NCI-H748 treated with DMSO at 0.1 percent for 48 hours (cell line): ENCODE data around the gene MAPK8IP3.
"Not testable (repeated sequence)": the region's sequence is repeated elsewhere in the genome, so short reads cannot be mapped to it uniquely, and the experiment has no call there.

Experiments used
- DNase-seq: peaks from one replicate; lab custom pipeline; 2025; lab: John Stamatoyannopoulos, UW

Gene MAPK8IP3

GRCh38 chr16:1678500-1679098 is 27.4 kb upstream of the MAPK8IP3 start:
- DNase-seq, result no peak

DNA sequence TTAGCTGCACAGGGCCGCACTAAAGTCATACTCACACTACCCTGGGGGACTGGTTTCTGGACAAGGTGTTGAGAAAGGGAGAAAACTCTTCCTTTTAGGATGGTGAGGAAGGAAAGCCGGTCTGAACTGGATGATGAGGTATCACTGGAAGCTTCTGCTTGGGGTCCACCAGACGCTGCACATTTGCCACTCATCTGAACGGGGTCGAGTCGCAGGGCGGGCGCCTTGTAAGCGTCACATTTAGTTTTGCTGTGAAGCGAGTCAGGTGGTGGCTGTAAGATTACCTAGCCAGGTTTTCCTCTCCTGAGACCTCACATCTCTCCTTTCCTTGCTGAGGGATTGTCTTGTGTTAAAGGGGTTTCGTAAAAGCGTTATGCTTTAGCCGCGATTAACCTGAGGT is 25.6 kb upstream of the MAPK8IP3 start:
- no peak for DNase-seq

- no peak for DNase-seq
Measured at GRCh38 chr16:1681032-1681431, 25.0 kb upstream of the MAPK8IP3 start.

GRCh38 chr16:1687427-1688316 is 18.3 kb upstream of the MAPK8IP3 start:
- DNase-seq, result no peak

DNA sequence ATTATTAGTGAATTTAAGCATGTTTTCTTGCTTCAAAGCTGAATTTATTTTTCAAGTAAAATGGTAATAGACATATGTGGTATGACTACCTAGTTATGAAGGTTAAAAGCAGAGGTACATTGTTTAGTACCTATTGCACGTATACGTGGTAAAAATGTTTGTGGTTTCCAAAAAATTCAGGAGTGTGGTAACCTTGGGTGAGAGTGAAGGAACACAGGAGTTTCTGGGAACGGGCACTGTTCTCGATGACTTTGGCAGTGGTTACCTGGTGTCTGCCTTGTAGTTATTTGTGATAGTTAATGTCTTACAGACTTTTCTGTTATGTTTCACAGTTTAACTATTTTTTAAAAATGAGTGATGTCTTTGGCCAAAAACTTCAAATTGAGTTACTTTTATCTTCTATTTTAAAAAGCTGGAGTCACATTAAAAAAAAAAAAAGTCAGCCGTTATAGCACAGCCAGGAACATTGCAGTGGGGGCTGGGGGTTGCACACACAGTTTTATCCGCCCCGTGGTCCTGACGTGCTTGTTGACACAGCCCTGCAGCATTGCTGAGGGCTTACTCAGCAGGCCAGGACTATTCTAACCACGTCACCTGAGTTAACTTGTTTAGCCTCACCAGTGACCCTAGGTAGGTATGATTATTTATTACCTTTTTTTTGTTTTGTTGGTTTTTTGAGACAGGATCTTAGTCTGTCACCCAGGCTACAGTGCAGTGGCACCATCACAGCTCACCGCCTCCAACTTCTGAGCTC is 17.0 kb upstream of the MAPK8IP3 start:
- DNase-seq, result no peak

- no peak for DNase-seq
Measured at GRCh38 chr16:1689853-1690252, 16.1 kb upstream of the MAPK8IP3 start.

GRCh38 chr16:1690810-1691209 is 15.2 kb upstream of the MAPK8IP3 start:
- DNase-seq, result no peak

DNA sequence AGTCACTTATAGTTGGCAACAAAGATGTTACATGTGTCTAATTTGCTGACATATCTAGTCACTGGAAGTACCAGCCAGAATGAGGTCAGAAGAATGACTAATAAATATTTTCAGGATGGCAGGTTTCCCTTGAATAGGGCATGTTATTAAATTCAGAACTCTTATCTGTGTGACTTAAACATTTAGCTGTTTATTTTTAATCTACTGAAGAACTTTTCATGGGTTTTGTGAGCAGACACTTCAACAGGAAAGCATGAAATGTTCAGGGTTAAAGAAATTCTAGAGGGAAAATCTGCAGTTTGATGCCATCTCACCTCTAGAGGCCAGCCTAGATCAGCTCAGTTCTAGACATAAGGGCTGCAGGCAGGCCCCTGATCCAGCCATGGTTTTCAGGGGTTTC is 14.7 kb upstream of the MAPK8IP3 start:
- DNase-seq, result no peak

GRCh38 chr16:1691956-1692355 is 14.0 kb upstream of the MAPK8IP3 start:
- DNase-seq, result no peak

DNA sequence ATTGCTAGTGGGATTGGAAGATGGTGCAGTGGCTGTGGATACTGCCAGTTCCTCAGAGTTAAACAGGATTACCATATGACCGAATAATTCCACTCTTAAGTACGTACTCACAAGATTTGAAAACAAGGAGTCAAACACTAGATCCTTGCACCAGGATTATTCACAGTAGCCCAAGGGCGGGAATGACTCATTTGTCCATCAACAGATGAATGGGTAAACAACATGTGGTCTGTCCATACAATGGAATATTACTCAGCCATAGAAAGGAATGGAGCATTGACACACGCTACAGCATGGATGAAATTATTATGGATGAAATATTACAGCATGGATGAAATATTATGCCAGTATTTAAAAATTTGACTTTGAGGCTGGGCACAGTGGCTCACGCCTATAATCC is 9.1 kb upstream of the MAPK8IP3 start:
- DNase-seq, result no peak

DNA sequence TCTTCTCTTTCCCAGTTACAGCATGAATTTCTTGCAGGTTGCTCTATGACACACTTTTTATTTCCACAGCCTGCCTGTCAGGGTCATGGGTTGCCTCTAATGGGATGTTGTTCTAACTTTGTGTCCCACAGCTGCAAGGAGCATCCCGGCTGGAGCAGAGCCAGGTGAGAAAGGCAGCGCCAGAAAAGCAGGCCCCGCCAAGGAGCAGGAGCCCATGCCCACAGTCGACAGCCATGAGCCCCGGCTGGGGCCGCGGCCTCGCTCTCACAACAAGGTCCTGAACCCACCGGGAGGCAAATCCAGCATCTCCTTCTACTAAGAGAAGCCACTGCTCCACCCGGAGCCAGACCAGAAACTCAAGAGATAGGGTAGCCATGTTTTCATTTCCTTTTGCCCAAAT is 7.3 kb upstream of the MAPK8IP3 start:
- no peak for DNase-seq

DNA sequence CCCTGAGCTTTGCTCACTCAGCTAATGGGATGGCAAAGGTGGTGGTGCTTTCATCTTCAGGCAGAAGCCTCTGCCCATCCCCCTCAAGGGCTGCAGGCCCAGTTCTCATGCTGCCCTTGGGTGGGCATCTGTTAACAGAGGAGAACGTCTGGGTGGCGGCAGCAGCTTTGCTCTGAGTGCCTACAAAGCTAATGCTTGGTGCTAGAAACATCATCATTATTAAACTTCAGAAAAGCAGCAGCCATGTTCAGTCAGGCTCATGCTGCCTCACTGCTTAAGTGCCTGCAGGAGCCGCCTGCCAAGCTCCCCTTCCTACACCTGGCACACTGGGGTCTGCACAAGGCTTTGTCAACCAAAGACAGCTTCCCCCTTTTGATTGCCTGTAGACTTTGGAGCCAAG is 5.7 kb upstream of the MAPK8IP3 start:
- no peak for DNase-seq

GRCh38 chr16:1701216-1701878 is 4.6 kb upstream of the MAPK8IP3 start:
- DNase-seq, result no peak

GRCh38 chr16:1705324-1705687 is 689 bp upstream of the MAPK8IP3 start:
- DNase-seq, result not testable (repeated sequence)

GRCh38 chr16:1706386-1707192 is 594 bp downstream of the MAPK8IP3 start:
- DNase-seq, result no peak

GRCh38 chr16:1707193-1707790 is 1.3 kb downstream of the MAPK8IP3 start:
- DNase-seq, result no peak

DNA sequence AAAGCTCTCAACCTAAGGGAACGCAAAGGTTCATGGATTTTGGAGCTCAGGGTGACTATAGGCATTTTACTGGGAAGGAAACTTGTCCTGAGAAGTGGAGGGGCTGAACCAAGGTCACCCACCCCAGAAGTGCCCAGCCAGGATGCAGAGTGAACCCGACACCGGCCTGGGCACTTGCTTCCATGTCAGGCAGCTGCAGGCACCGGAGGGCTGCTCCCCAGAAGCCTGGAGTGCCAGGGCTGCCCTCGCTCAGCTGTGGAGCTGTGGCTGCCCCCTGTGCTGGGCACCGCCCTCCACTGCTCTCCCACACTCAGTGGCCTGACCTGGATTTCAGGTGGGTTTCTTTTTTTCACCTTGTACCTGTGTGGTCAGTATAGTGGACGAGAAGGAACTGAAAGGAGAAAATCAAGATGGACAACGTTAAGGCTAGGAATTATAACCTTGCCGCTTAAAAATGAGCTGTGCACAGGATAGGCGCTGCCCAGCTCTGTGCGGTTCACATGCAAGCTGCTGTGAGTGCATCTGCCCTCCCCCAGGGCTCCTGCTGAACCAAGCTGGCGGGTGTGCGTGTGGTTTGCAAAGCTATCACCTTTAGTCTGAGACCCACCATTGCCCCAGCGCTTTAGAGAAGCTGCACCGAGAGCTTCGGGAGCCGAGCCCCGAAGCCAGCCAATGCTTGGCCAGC is 2.2 kb downstream of the MAPK8IP3 start:
- DNase-seq, result no peak

DNA sequence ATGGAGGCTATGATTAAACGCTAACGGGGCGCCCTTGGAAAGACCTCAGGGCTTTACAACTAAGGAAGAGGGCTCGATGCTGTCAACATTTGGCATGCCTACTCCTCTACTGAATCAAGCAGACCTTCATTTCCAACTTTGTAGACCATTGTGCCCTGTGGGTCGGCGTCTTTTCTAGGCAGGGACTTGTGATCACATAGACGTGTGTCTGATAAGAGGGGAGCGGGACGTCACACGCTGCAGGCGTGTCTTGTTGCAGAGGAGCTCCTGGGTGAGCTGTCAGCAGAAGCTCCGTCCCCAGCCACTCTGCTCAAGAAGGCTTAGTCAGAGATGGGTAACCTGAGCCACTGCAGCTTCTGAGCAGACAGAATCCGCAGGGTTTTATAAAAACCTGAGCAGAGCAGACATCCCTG is 2.8 kb downstream of the MAPK8IP3 start:
- DNase-seq, result no peak

DNA sequence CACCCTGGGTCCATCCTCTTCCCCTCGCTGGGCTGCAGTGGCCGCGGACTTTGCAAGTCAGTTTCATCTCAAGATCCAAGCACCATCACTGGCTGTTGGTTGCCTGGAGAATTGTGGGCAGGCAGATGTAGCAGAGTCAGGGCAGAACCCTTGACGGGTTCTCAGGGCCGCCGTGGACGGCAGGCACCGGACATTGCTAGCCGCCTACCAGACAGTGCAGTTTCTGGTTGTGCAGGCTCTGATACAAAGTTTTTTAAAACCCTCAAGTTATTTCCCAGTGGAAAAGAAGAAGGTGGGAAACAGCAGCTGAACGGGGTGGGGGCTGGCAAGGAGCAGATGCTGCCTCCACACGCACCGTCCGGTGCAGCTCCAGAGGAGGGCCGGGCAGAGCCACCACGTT is 3.4 kb downstream of the MAPK8IP3 start:
- no peak for DNase-seq

- no peak for DNase-seq
Measured at GRCh38 chr16:1710811-1711507, 5.0 kb downstream of the MAPK8IP3 start.
